Transverse colon (tissue), 4 donors: ENCODE data around the gene SLC6A17. TPM values are rescaled to one million over a fixed set of nuclear protein-coding genes. Genes with fewer than 3 reads are reported as not detected.

ENCODE experiments used
- DNase-seq: peaks from one replicate; pipeline ENCODE4 v3.0.0-alpha.2; 2019
- H3K27ac ChIP-seq, 4 donors: fragments of 200-600 bp; sonication (generic); 2 replicates each; pipeline ENCODE4 v1.5.1; 2016 to 2018; ENCODE audit warnings: inconsistent platforms in 4 of 4
- H3K27me3 ChIP-seq: fragments of 200-600 bp; sonication (generic); 2 replicates; pipeline ENCODE4 v1.5.1; 2017; ENCODE audit warnings: inconsistent platforms
- H3K36me3 ChIP-seq, 4 donors: fragments of 200-600 bp; sonication (generic); 2 replicates each; pipeline ENCODE4 v1.5.1; 2017 to 2019; ENCODE audit warnings: inconsistent platforms in 4 of 4
- H3K4me1 ChIP-seq, 4 donors: fragments of 200-600 bp; sonication (generic); 2 replicates each; pipeline ENCODE4 v1.5.1; 2017 to 2020; ENCODE audit warnings: inconsistent platforms in 4 of 4
- H3K4me3 ChIP-seq, 4 donors: fragments of 200-600 bp; sonication (generic); 1 replicate in 1 of 4; 2 replicates in 3 of 4; pipeline versions ENCODE4 v1.5.1 to v1.6.1; 2017 to 2019; ENCODE audit warnings: inconsistent platforms in 4 of 4
- H3K9me3 ChIP-seq, 2 donors: fragments of 200-600 bp; sonication (generic); 2 replicates each; pipeline ENCODE4 v1.5.1; 2017 to 2019; ENCODE audit warnings: inconsistent platforms in 2 of 2
- EP300 ChIP-seq: sonication (generic); formaldehyde crosslinking; IDR thresholded peaks from one replicate; pipeline ENCODE4 v1.6.1; 2017; ENCODE audit warnings: antibody characterized with exemption, low read depth
- POLR2A ChIP-seq: fragments of 450-650 bp; IDR thresholded peaks from one replicate; pipeline ENCODE4 v1.6.1; 2016; ENCODE audit warnings: antibody characterized with exemption, mild to moderate bottlenecking, moderate library complexity
- POLR2AphosphoS5 ChIP-seq, 3 donors: sonication (generic); formaldehyde crosslinking; IDR thresholded peaks; one replicate each; pipeline ENCODE4 v1.6.1; 2016; ENCODE audit warnings: antibody characterized with exemption in 3 of 3
- WGBS, 2 donors: methylation state at CpG; one replicate each; pipeline ENCODE4 v1.1.5; 2018; ENCODE audit warnings: low coverage in 1 of 2; 5-methylcytosine and 5-hydroxymethylcytosine counted together
- in situ Hi-C, 4 donors: fragments of 200-750 bp; cut with MboI; loops; one replicate each; pipeline versions ENCODE4 v1.15.0 to v1.15.1; 2017; ENCODE audit warnings: low sequenced_read_pairs in 3 of 4, low pct_ligation_motif_present in 1 of 4, low pct_unique_long_range_greater_than_20kb in 1 of 4
- intact Hi-C: fragments of 100-400 bp; cut with DNase I; formaldehyde crosslinking; loops from one replicate; pipeline ENCODE4 v1.15.1; 2023; ENCODE audit warnings: low total_unique reads
- total RNA-seq, 4 donors: library from RNA; depleted of rRNA; stranded (reverse); fragments of >200 nt; gene quantifications; one replicate each; pipeline ENCODE4 v1.1.0, GENCODE V29; 2016
- TF ChIP-seq, protein P1 (sequence below), 5 experiments: fragments of 200-600 bp in 3 of 5; fragments of 450-650 bp in 2 of 5; sonication (generic) in 3 of 5; IDR thresholded peaks; 1 replicate in 2 of 5; 2 replicates in 3 of 5; pipeline ENCODE4 v1.5.1; 2016 to 2017; ENCODE audit warnings: antibody characterized with exemption in 5 of 5, inconsistent platforms in 3 of 5, mild to moderate bottlenecking in 2 of 5, moderate library complexity in 1 of 5

Gene SLC6A17
- total RNA-seq, 4 donors from 2014 or later = under 0.01 to 0.37 (median 0.14) TPM; not detected in 1

GRCh38 chr1:110164725-110165350 lies 14.5 kb downstream of the SLC6A17 start:
- H3K27ac ChIP-seq = no peak overlapping the region
- WGBS, 2 donors = 69 to 86% methylated on average over 1 to 8 of the region's 10 CpGs
- H3K4me3 ChIP-seq = no peak overlapping the region
- intact Hi-C loops = no loop called here
- in situ Hi-C loops = no loop called here
- TF ChIP-seq POLR2A = no peak
- no peak for TF ChIP-seq EP300
- TF ChIP-seq, protein P1, sequence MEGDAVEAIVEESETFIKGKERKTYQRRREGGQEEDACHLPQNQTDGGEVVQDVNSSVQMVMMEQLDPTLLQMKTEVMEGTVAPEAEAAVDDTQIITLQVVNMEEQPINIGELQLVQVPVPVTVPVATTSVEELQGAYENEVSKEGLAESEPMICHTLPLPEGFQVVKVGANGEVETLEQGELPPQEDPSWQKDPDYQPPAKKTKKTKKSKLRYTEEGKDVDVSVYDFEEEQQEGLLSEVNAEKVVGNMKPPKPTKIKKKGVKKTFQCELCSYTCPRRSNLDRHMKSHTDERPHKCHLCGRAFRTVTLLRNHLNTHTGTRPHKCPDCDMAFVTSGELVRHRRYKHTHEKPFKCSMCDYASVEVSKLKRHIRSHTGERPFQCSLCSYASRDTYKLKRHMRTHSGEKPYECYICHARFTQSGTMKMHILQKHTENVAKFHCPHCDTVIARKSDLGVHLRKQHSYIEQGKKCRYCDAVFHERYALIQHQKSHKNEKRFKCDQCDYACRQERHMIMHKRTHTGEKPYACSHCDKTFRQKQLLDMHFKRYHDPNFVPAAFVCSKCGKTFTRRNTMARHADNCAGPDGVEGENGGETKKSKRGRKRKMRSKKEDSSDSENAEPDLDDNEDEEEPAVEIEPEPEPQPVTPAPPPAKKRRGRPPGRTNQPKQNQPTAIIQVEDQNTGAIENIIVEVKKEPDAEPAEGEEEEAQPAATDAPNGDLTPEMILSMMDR (IDR thresholded peaks at IDR 0.05) = no peak
- no peak for TF ChIP-seq POLR2AphosphoS5 (IDR thresholded peaks at IDR 0.05)
- H3K36me3 ChIP-seq = no peaks in the 10 kb centered on the region
- no peaks in the 10 kb centered on the region for H3K9me3 ChIP-seq
- H3K27me3 ChIP-seq = peaks cover 3% of the 10 kb centered on the region
- H3K4me1 ChIP-seq = no peaks in the 10 kb centered on the region
- DNase-seq = no peak

- TF ChIP-seq POLR2AphosphoS5 (IDR thresholded peaks at IDR 0.05) = no peak
- no peak for TF ChIP-seq POLR2A
- TF ChIP-seq, protein P1 (IDR thresholded peaks at IDR 0.05) = no peak
- no peaks in the 10 kb centered on the region for H3K9me3 ChIP-seq
- H3K27me3 ChIP-seq = no peaks in the 10 kb centered on the region
- intact Hi-C loops (no loop called here), in situ Hi-C loops (no loop called here)
- 48 to 82% methylated on average over 3 to 6 of the region's 6 CpGs for WGBS, 2 donors
- no peaks in the 10 kb centered on the region for H3K4me1 ChIP-seq
- no peaks in the 10 kb centered on the region for H3K36me3 ChIP-seq
- H3K27ac ChIP-seq = no peak overlapping the region
- DNase-seq = no peak
- no peak overlapping the region for H3K4me3 ChIP-seq
Measured at GRCh38 chr1:110165761-110166231, 15.5 kb downstream of the SLC6A17 start.

GRCh38 chr1:110166861-110167260 lies 16.6 kb downstream of the SLC6A17 start:
- no peak overlapping the region for H3K4me3 ChIP-seq
- no peaks in the 10 kb centered on the region for H3K4me1 ChIP-seq
- intact Hi-C loops = no loop called here
- no peak for TF ChIP-seq POLR2AphosphoS5 (IDR thresholded peaks at IDR 0.05)
- no peak for TF ChIP-seq POLR2A
- TF ChIP-seq, protein P1 (IDR thresholded peaks at IDR 0.05) = no peak
- TF ChIP-seq EP300 = no peak
- no peaks in the 10 kb centered on the region for H3K27me3 ChIP-seq
- H3K36me3 ChIP-seq = no peaks in the 10 kb centered on the region
- H3K27ac ChIP-seq = no peak overlapping the region
- 80 to 90% methylated on average over 1 to 11 of the region's 11 CpGs for WGBS, 2 donors
- no peak for DNase-seq
- in situ Hi-C loops = no loop called here
- H3K9me3 ChIP-seq = no peaks in the 10 kb centered on the region

DNA sequence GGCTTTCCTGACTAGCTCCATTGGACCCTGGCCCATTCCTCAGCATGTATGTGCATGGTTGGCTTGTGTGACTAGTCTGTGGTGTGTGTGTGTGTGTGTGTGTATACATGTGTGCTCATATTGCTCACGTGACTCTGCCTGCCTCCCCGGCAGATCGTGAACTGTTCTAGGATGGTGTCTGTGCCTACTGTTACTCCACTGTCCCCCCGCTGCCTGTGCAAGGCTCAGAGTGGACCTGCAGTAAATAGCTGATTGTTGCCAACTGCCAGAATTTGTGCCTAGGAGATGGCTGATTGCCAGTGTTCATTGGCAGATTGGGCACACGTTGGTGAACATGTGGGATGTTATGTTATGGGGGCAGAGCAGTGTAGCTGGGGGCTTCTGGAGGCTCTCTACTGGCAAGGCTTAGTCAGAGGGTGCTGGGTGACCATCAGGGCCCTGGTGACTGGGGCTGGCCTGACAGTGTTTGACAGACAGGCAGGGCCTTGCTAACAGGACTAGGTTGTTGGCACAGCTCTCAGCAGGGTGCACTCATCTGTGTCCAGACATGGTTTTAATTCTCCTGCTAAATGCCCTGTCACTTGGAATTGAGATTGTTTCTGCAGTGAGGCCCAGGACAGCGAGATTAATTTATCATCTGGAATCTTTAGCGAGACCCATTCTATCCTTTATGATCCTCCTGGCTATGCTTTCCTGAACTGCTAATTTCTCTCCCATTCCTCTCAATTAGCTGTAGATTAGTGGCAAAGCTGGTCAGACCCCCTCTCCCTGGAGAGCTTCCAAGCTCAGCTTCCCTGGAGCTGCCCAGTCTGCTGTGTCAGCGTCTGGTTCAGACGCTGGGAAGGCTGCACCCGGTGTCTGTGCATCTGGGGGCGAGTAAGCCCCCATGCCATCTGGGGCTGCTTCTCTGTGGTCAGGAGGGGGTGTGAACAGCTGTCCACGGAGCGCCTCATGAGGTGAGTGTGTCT lies 20.8 kb downstream of the SLC6A17 start:
- intact Hi-C loops (no loop called here), in situ Hi-C loops (no loop called here)
- no peak for DNase-seq
- H3K36me3 ChIP-seq = no peaks in the 10 kb centered on the region
- no peak overlapping the region for H3K4me3 ChIP-seq
- TF ChIP-seq, protein P1 (IDR thresholded peaks at IDR 0.05) = no peak
- TF ChIP-seq POLR2AphosphoS5 (IDR thresholded peaks at IDR 0.05) (no peak), EP300 (no peak), POLR2A (no peak)
- no peaks in the 10 kb centered on the region for H3K4me1 ChIP-seq
- WGBS, 2 donors = 59% methylated on average over 13 of the region's 13 CpGs; no CpG with 5 or more reads in 1 of the 2 donors
- H3K27ac ChIP-seq = no peak overlapping the region
- no peaks in the 10 kb centered on the region for H3K27me3 ChIP-seq
- H3K9me3 ChIP-seq = no peaks in the 10 kb centered on the region
